H1 (cell line): ENCODE data around the gene KRT76. TPM values are rescaled to one million over a fixed set of nuclear protein-coding genes. Genes with fewer than 3 reads are reported as not detected.

Experiments
- CTCF ChIA-PET: fragments of 300-600 bp; sonication (Branson Sonifier 250); formaldehyde crosslinking; loops from one replicate; lab custom pipeline; 2021; ENCODE audit not compliant: partially characterized antibody; lab: Charles Lee
- POLR2A ChIA-PET: fragments of 300-600 bp; sonication (Branson Sonifier 250); formaldehyde crosslinking; loops from one replicate; lab custom pipeline; 2021; ENCODE audit warnings: inconsistent platforms; ENCODE audit not compliant: partially characterized antibody; lab: Charles Lee
- DNase-seq, 2 experiments: peaks; one replicate each; pipeline versions ENCODE4 v3.0.0 to v3.0.0-alpha.2; 2010 to 2022; ENCODE audit warnings: low spot score in 2 of 2, low read depth in 1 of 2, mixed read lengths in 1 of 2
- FAIRE-seq: peaks from 2 replicates; lab custom pipeline; 2011; peaks lifted over from hg19 to GRCh38; lab: Jason Lieb, UNC
- H2AFZ ChIP-seq: 2 replicates; pipeline ENCODE4 v1.8.1; 2012; ENCODE audit warnings: low read length, inconsistent platforms
- H2AK5ac ChIP-seq: 2 replicates; pipeline ENCODE4 v1.6.1; 2013; ENCODE audit warnings: low read depth, low read length
- H2BK120ac ChIP-seq: replicated peaks from 2 replicates; pipeline ENCODE3; 2013; ENCODE audit warnings: low read depth, low read length, inconsistent platforms
- H2BK12ac ChIP-seq: 2 replicates; pipeline ENCODE4 v1.6.1; 2013; ENCODE audit warnings: low read depth, low read length
- H2BK15ac ChIP-seq: 2 replicates; pipeline ENCODE4 v1.6.1; 2013; ENCODE audit warnings: low read length
- H2BK20ac ChIP-seq: 2 replicates; pipeline ENCODE4 v1.6.1; 2013; ENCODE audit warnings: low read length
- H2BK5ac ChIP-seq: 2 replicates; pipeline ENCODE4 v1.6.1; 2013; ENCODE audit warnings: low read depth, low read length
- H3K14ac ChIP-seq: 2 replicates; pipeline ENCODE4 v1.6.1; 2013; ENCODE audit warnings: inconsistent platforms; ENCODE audit not compliant: insufficient read length
- H3K18ac ChIP-seq: 2 replicates; pipeline ENCODE4 v1.6.1; 2013; ENCODE audit warnings: low read length; ENCODE audit errors: extremely low read depth
- H3K23ac ChIP-seq: 2 replicates; pipeline ENCODE4 v1.6.1; 2013; ENCODE audit warnings: inconsistent platforms; ENCODE audit not compliant: insufficient read length
- H3K23me2 ChIP-seq: 2 replicates; pipeline ENCODE4 v1.6.1; 2013; ENCODE audit warnings: low read depth, low read length
- H3K27ac ChIP-seq: 2 replicates; pipeline ENCODE4 v1.6.1; 2011; ENCODE audit warnings: low read depth, low read length, inconsistent platforms
- H3K27me3 ChIP-seq, 4 experiments: replicated peaks in 1 of 4; 1 replicate in 1 of 4; 2 replicates in 3 of 4; pipeline versions ENCODE4 v1.6.1 to v1.8.1; 2011 to 2013; ENCODE audit warnings: low read length in 3 of 4, mild to moderate bottlenecking in 3 of 4, inconsistent platforms in 2 of 4, mixed read lengths in 2 of 4, moderate library complexity in 1 of 4; ENCODE audit not compliant: control insufficient read depth in 3 of 4, insufficient read depth in 3 of 4; ENCODE audit errors: extremely low read depth in 1 of 4
- H3K36me3 ChIP-seq, 4 experiments: 2 replicates each; pipeline versions ENCODE4 v1.6.1 to v1.8.1; 2011 to 2013; ENCODE audit warnings: mild to moderate bottlenecking in 4 of 4, low read length in 3 of 4, moderate library complexity in 2 of 4, control low read depth in 1 of 4, inconsistent platforms in 1 of 4; ENCODE audit not compliant: insufficient read depth in 4 of 4, control insufficient read depth in 2 of 4
- H3K4ac ChIP-seq: replicated peaks from 2 replicates; pipeline ENCODE3; 2013; ENCODE audit warnings: low read length, low read depth, mixed read lengths, inconsistent platforms; ENCODE audit not compliant: insufficient read length
- H3K4me1 ChIP-seq, 4 experiments: replicated peaks in 1 of 4; 1 replicate in 1 of 4; 2 replicates in 3 of 4; pipeline versions ENCODE4 v1.6.1 to v1.8.1; 2011 to 2013; ENCODE audit warnings: low read length in 3 of 4, inconsistent platforms in 2 of 4, mixed read lengths in 1 of 4; ENCODE audit not compliant: insufficient read depth in 4 of 4, control insufficient read depth in 3 of 4
- H3K4me2 ChIP-seq, 2 experiments: 2 replicates each; pipeline versions ENCODE4 v1.6.1 to v1.8.1; 2011 to 2013; ENCODE audit warnings: low read depth in 2 of 2, low read length in 2 of 2, control low read depth in 1 of 2, inconsistent platforms in 1 of 2, mild to moderate bottlenecking in 1 of 2; ENCODE audit not compliant: insufficient read depth in 1 of 2
- H3K4me3 ChIP-seq, 4 experiments: fragments of 200-600, 300-600 bp in 1 of 4; sonication (generic), shearing (Covaris generic), sonication (Bioruptor Twin) in 1 of 4; 2 replicates each; pipeline versions ENCODE4 v1.5.1 to v1.8.1; 2011 to 2016; ENCODE audit warnings: low read length in 4 of 4, low read depth in 3 of 4, control low read depth in 2 of 4, inconsistent platforms in 2 of 4, mild to moderate bottlenecking in 2 of 4, mixed read lengths in 1 of 4, moderate library complexity in 1 of 4; ENCODE audit not compliant: insufficient read depth in 2 of 4; ENCODE audit errors: extremely low read depth in 1 of 4
- H3K56ac ChIP-seq: replicated peaks from 2 replicates; pipeline ENCODE3; 2013; ENCODE audit warnings: low read depth, mild to moderate bottlenecking, mixed read lengths, low read length, inconsistent platforms; ENCODE audit not compliant: insufficient read length
- H3K79me1 ChIP-seq: 2 replicates; pipeline ENCODE4 v1.6.1; 2013; ENCODE audit warnings: low read depth, low read length, control low read depth
- H3K79me2 ChIP-seq, 2 experiments: 2 replicates each; pipeline versions ENCODE4 v1.6.1 to v1.8.1; 2012 to 2013; ENCODE audit warnings: low read length in 2 of 2, mild to moderate bottlenecking in 2 of 2, inconsistent platforms in 1 of 2; ENCODE audit not compliant: insufficient read depth in 2 of 2, control insufficient read depth in 1 of 2
- H3K9ac ChIP-seq, 4 experiments: replicated peaks in 1 of 4; 1 replicate in 1 of 4; 2 replicates in 3 of 4; pipeline versions ENCODE4 v1.6.1 to v1.8.1; 2011 to 2013; ENCODE audit warnings: low read depth in 3 of 4, low read length in 3 of 4, control low read depth in 2 of 4, mild to moderate bottlenecking in 2 of 4, moderate library complexity in 2 of 4, inconsistent platforms in 1 of 4; ENCODE audit errors: extremely low read depth in 1 of 4
- H3K9me3 ChIP-seq, 2 experiments: 2 replicates each; pipeline versions ENCODE4 v1.6.1 to v1.8.1; 2012 to 2013; ENCODE audit warnings: mild to moderate bottlenecking in 2 of 2, moderate library complexity in 2 of 2, control low read depth in 1 of 2, inconsistent platforms in 1 of 2, low read depth in 1 of 2, low read length in 1 of 2, mixed read lengths in 1 of 2; ENCODE audit not compliant: insufficient read depth in 2 of 2
- H4K20me1 ChIP-seq, 2 experiments: replicated peaks in 1 of 2; 2 replicates each; pipeline versions ENCODE3 to v1.8.1; 2011 to 2013; ENCODE audit warnings: inconsistent platforms in 2 of 2, low read length in 2 of 2, mild to moderate bottlenecking in 1 of 2; ENCODE audit not compliant: insufficient read depth in 2 of 2, control insufficient read depth in 1 of 2
- H4K5ac ChIP-seq: 2 replicates; pipeline ENCODE4 v1.6.1; 2013; ENCODE audit warnings: low read length, low read depth, mixed read lengths, inconsistent platforms; ENCODE audit not compliant: insufficient read length
- H4K8ac ChIP-seq: 2 replicates; pipeline ENCODE4 v1.8.0; 2013; ENCODE audit warnings: mild to moderate bottlenecking, moderate library complexity, low read length, inconsistent platforms; ENCODE audit not compliant: insufficient read depth; ENCODE audit errors: extremely low read depth
- H4K91ac ChIP-seq: replicated peaks from 2 replicates; pipeline ENCODE3; 2013; ENCODE audit warnings: low read length, mixed read lengths, inconsistent platforms; ENCODE audit not compliant: insufficient read length
- KDM1A ChIP-seq: fragments of 200-600, 300-600 bp; sonication (generic); IDR thresholded peaks from 2 replicates; pipeline ENCODE4 v1.7.1; 2016; ENCODE audit warnings: mild to moderate bottlenecking, low read length, borderline replicate concordance
- WGBS, 2 experiments: shearing (Covaris generic) in 1 of 2; methylation state at CpG; one replicate each; pipeline versions ENCODE4 v1.1.6 to v1.1.7; 2013 to 2015; ENCODE audit warnings: low lambda C conversion rate in 2 of 2, mixed read lengths in 2 of 2, inconsistent platforms in 1 of 2, low coverage in 1 of 2, missing lambda C conversion rate in 1 of 2; ENCODE audit not compliant: insufficient replicate concordance in 2 of 2, insufficient coverage in 1 of 2, insufficient read length in 1 of 2; ENCODE audit errors: extremely low coverage in 1 of 2, missing lambda C conversion rate in 1 of 2; 5-methylcytosine and 5-hydroxymethylcytosine counted together
- polyA plus RNA-seq, 7 experiments: library from polyadenylated mRNA; depleted of rRNA in 3 of 7; stranded (reverse) in 5 of 7; unstranded in 2 of 7; fragments of >200 nt in 5 of 7; fragments of 200-250 nt in 2 of 7; gene quantifications; 1 replicate in 5 of 7; 2 replicates in 1 of 7; 4 replicates in 1 of 7; pipeline versions ENCODE4 v1.2.1 to v1.2.3, GENCODE V29; 2011 to 2013; ENCODE audit warnings: missing spikeins in 2 of 7, mixed read lengths in 2 of 7
- total RNA-seq: library from RNA; stranded (reverse); fragmentation: NEBNext Ultra II Directional; extraction: Animal tissue kit (Norgen Biotek cat#: 25700); gene quantifications from 2 replicates; pipeline ENCODE4 v1.2.1, GENCODE V29; 2021
- TF ChIP-seq, protein P1 (sequence below), 3 experiments: IDR thresholded peaks; 1 replicate in 2 of 3; 2 replicates in 1 of 3; pipeline versions ENCODE4 v1.5.1 to v1.6.1; 2011; ENCODE audit warnings: low read length in 3 of 3, mild to moderate bottlenecking in 3 of 3, inconsistent platforms in 2 of 3, low read depth in 1 of 3, moderate library complexity in 1 of 3; ENCODE audit not compliant: insufficient read depth in 1 of 3; ENCODE audit errors: control extremely low read depth in 1 of 3

KRT76 gene
- total and polyA plus RNA-seq, 2 of the 8 experiments (the other 6 are each of a cell fraction or from before 2014, with no cell fraction given): not detected

DNA sequence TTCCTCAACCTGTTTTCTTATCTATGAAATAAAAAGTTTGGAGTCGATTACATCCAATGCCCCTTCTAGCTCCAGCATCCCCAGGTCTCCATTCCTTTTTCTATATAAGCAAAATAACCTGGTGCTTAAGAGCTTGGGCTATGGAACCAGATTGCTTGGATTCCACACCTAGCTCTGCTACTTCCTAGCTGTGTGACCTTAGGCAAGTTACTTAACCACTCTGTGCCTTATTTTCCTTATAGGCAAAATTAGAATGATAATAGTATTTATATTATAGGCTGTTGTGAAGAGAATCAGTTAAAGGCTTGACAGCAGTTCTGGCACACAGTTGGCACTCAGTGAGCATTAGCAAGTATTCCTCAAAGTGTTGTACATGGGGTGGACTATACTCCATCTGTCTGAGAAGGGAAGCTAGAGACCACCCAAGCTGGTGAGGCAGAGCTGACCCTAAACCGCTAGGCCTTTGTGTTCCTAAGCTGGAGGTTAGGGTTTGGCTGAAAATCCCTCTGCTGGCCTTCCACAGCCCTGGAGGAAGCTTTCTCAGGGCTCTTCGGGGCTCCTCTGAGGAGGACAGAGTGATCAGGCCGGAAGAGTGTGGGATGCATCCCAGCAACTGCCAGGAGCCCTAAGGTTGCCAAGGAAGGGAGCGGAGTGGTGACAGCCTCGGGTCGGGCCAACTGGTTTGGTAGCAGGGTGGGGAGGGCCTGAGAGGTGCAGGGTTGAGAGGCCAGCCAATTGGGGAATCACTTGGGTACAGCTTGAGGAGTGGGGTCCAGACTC lies 42.8 kb upstream of the KRT76 start:
- ChIA-PET POLR2A (no interaction called here), CTCF (interaction anchor here (0.6 to 1.3 kb wide), 10 partner anchors 12 to 607 kb away, joined by 3 to 4 read pairs (median 3); no protein-coding TSS in a partner anchor)
- Histone ChIP-seq H3K4ac (no peak overlapping the region), H3K23ac (no peak overlapping the region), H3K27me3 (0 out of 7 replicates have a peak, but pooled peaks cover 0 to 2% (median 0%) of the 10 kb centered on the region in 4 experiments), H2BK15ac (no peak overlapping the region), H3K9ac (no peak overlapping the region), H3K4me1 (no peaks in the 10 kb centered on the region), H3K18ac (no peak overlapping the region), H4K20me1 (no peaks in the 10 kb centered on the region), H3K27ac (no peak overlapping the region), H2BK20ac (no peak overlapping the region), H3K4me2 (no peak overlapping the region), H3K36me3 (no peaks in the 10 kb centered on the region), H3K79me1 (no peaks in the 10 kb centered on the region), H3K23me2 (no peaks in the 10 kb centered on the region), H3K9me3 (no peaks in the 10 kb centered on the region), H2BK120ac (no peak overlapping the region), H4K8ac (no peak overlapping the region), H4K5ac (no peak overlapping the region), H3K4me3 (no peak overlapping the region)
- no peak for DNase-seq
- peak; percentile 70; the same call in 1 of the 2 replicates for TF ChIP-seq KDM1A
- TF ChIP-seq, protein P1, sequence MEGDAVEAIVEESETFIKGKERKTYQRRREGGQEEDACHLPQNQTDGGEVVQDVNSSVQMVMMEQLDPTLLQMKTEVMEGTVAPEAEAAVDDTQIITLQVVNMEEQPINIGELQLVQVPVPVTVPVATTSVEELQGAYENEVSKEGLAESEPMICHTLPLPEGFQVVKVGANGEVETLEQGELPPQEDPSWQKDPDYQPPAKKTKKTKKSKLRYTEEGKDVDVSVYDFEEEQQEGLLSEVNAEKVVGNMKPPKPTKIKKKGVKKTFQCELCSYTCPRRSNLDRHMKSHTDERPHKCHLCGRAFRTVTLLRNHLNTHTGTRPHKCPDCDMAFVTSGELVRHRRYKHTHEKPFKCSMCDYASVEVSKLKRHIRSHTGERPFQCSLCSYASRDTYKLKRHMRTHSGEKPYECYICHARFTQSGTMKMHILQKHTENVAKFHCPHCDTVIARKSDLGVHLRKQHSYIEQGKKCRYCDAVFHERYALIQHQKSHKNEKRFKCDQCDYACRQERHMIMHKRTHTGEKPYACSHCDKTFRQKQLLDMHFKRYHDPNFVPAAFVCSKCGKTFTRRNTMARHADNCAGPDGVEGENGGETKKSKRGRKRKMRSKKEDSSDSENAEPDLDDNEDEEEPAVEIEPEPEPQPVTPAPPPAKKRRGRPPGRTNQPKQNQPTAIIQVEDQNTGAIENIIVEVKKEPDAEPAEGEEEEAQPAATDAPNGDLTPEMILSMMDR (IDR thresholded peaks at IDR 0.05; ENCODE audit: control extremely low read depth in 1 of 3, insufficient read depth in 1 of 3, low read depth in 1 of 3, low read length in 3 of 3): no peak
- TF ChIP-seq, all 59 proteins: peak for 1
- Histone ChIP-seq H2AFZ (no peak overlapping the region), H3K56ac (no peak overlapping the region), H2AK5ac (no peak overlapping the region), H3K14ac (no peak overlapping the region), H4K91ac (no peak overlapping the region), H2BK12ac (no peak overlapping the region), H3K79me2 (no peaks in the 10 kb centered on the region), H2BK5ac (no peak overlapping the region)
- FAIRE-seq: no peak
- WGBS, 2 experiments: 84% methylated on average over 7 of the region's 7 CpGs; no CpG with 5 or more reads in 1 of the 2 experiments
